WI38 (cell line): ENCODE measurements around the gene OR10C1.

Experiments
- H3K4me3 ChIP-seq: 2 replicates; pipeline ENCODE4 v1.5.1; 2011; ENCODE audit warnings: low read depth, mild to moderate bottlenecking, control low read depth, low read length
- CTCF ChIP-seq: IDR thresholded peaks from 2 replicates; pipeline ENCODE4 v1.5.1; 2012; ENCODE audit warnings: low read depth, mild to moderate bottlenecking, control low read depth, low read length

The OR10C1 gene

GRCh38 chr6:29477923-29478450, 38.9 kb downstream of the OR10C1 start:
- TF ChIP-seq CTCF = no peak
- H3K4me3 ChIP-seq = no peak overlapping the region

GRCh38 chr6:29478740-29479139, 39.6 kb downstream of the OR10C1 start:
- H3K4me3 ChIP-seq = no peak overlapping the region
- no peak for TF ChIP-seq CTCF

- TF ChIP-seq CTCF = no peak
- H3K4me3 ChIP-seq = no peak overlapping the region
Observed at GRCh38 chr6:29479560-29479959, 40.5 kb downstream of the OR10C1 start.

GRCh38 chr6:29483186-29483585, 44.1 kb downstream of the OR10C1 start:
- no peak for TF ChIP-seq CTCF
- H3K4me3 ChIP-seq = no peak overlapping the region

GRCh38 chr6:29483735-29484134, 44.6 kb downstream of the OR10C1 start:
- H3K4me3 ChIP-seq = no peak overlapping the region
- TF ChIP-seq CTCF = no peak

GRCh38 chr6:29486577-29486976, 47.5 kb downstream of the OR10C1 start:
- TF ChIP-seq CTCF = no peak
- H3K4me3 ChIP-seq = no peak overlapping the region

- H3K4me3 ChIP-seq = no peak overlapping the region
- no peak for TF ChIP-seq CTCF
Observed at GRCh38 chr6:29487131-29487530, 48.0 kb downstream of the OR10C1 start.
